ENCODE measurements around the gene NYNRIN.
"Not testable (repeated sequence)": the region's sequence is repeated elsewhere in the genome, so short reads cannot be mapped to it uniquely, and the experiment has no call there.

Gene NYNRIN

GRCh38 chr14:24398653-24399446 is at the start of gene NYNRIN:
NYNRIN (plus strand) TSS chr14:24399003; CDS start chr14:24399247, 244 bp downstream.
- in situ Hi-C loops (cut with MboI; ENCODE audit: low sequenced_read_pairs), result no loop called here

- in situ Hi-C loops (cut with MboI; ENCODE audit: low sequenced_read_pairs), result no loop called here
These were observed 49.1 kb upstream of the NYNRIN start for GRCh38 chr14:24349742-24350141.

GRCh38 chr14:24351517-24351916 is 47.3 kb upstream of the NYNRIN start:
- in situ Hi-C loops (cut with MboI; ENCODE audit: low sequenced_read_pairs), result no loop called here

GRCh38 chr14:24353559-24354481 is 45.0 kb upstream of the NYNRIN start:
- in situ Hi-C loops (cut with MboI; ENCODE audit: low sequenced_read_pairs), result no loop called here

- in situ Hi-C loops (cut with MboI; ENCODE audit: low sequenced_read_pairs), result not testable (repeated sequence)
These were observed 44.3 kb upstream of the NYNRIN start for GRCh38 chr14:24354482-24354825.

- in situ Hi-C loops (cut with MboI; ENCODE audit: low sequenced_read_pairs), result no loop called here
These were observed 43.8 kb upstream of the NYNRIN start for GRCh38 chr14:24355009-24355408.

- in situ Hi-C loops (cut with MboI; ENCODE audit: low sequenced_read_pairs), result no loop called here
These were observed 42.6 kb upstream of the NYNRIN start for GRCh38 chr14:24356208-24356607.

- in situ Hi-C loops (cut with MboI; ENCODE audit: low sequenced_read_pairs), result no loop called here
These were observed 38.5 kb upstream of the NYNRIN start for GRCh38 chr14:24360281-24360680.

GRCh38 chr14:24361326-24361725 is 37.5 kb upstream of the NYNRIN start:
- in situ Hi-C loops (cut with MboI; ENCODE audit: low sequenced_read_pairs), result no loop called here

- in situ Hi-C loops (cut with MboI; ENCODE audit: low sequenced_read_pairs), result no loop called here
These were observed 36.4 kb upstream of the NYNRIN start for GRCh38 chr14:24362241-24362960.

- in situ Hi-C loops (cut with MboI; ENCODE audit: low sequenced_read_pairs), result no loop called here
These were observed 35.4 kb upstream of the NYNRIN start for GRCh38 chr14:24363401-24363800.

- in situ Hi-C loops (cut with MboI; ENCODE audit: low sequenced_read_pairs), result no loop called here
These were observed 34.0 kb upstream of the NYNRIN start for GRCh38 chr14:24364841-24365240.

- in situ Hi-C loops (cut with MboI; ENCODE audit: low sequenced_read_pairs), result no loop called here
These were observed 33.0 kb upstream of the NYNRIN start for GRCh38 chr14:24365600-24366412.

GRCh38 chr14:24366413-24366720 is 32.4 kb upstream of the NYNRIN start:
- in situ Hi-C loops (cut with MboI; ENCODE audit: low sequenced_read_pairs), result no loop called here

GRCh38 chr14:24366721-24367513 is 31.9 kb upstream of the NYNRIN start:
- in situ Hi-C loops (cut with MboI; ENCODE audit: low sequenced_read_pairs), result no loop called here

- in situ Hi-C loops (cut with MboI; ENCODE audit: low sequenced_read_pairs), result no loop called here
These were observed 31.1 kb upstream of the NYNRIN start, which contains the start of gene NFATC4 for GRCh38 chr14:24367514-24368211. NFATC4 (plus strand) TSS chr14:24368184; CDS start chr14:24368341, 157 bp downstream.

GRCh38 chr14:24368212-24368561 is 30.6 kb upstream of the NYNRIN start:
- in situ Hi-C loops (cut with MboI; ENCODE audit: low sequenced_read_pairs), result no loop called here

GRCh38 chr14:24368562-24369252 is 30.1 kb upstream of the NYNRIN start:
- in situ Hi-C loops (cut with MboI; ENCODE audit: low sequenced_read_pairs), result no loop called here

GRCh38 chr14:24369463-24369862 is 29.3 kb upstream of the NYNRIN start:
- in situ Hi-C loops (cut with MboI; ENCODE audit: low sequenced_read_pairs), result no loop called here

Measured in HL-60/S4 (cell line).